WTC11 (cell line): ENCODE measurements around the gene E2F4.
A peak's percentile ranks its signal among the peaks of the same experiment; 100 is the strongest.

Experiments
- CTCF ChIP-seq: fragments of 200-600 bp; IDR thresholded peaks from 2 replicates; pipeline ENCODE4 v1.8.0; 2022; ENCODE audit warnings: antibody characterized with exemption
- E2F5 ChIP-seq: sonication (generic); formaldehyde crosslinking; IDR thresholded peaks from 2 replicates; pipeline ENCODE4 v1.8.1; 2022; ENCODE audit warnings: mild to moderate bottlenecking, moderate library complexity, missing genetic modification reagents
- ELF4 ChIP-seq: sonication (generic); formaldehyde crosslinking; IDR thresholded peaks from 2 replicates; pipeline ENCODE4 v1.8.1; 2022; ENCODE audit warnings: low read depth, mild to moderate bottlenecking, moderate library complexity, missing genetic modification reagents
- ESRRA ChIP-seq: sonication (generic); formaldehyde crosslinking; IDR thresholded peaks from 2 replicates; pipeline ENCODE4 v1.8.1; 2022; ENCODE audit warnings: mild to moderate bottlenecking, missing genetic modification reagents, borderline replicate concordance
- ETV6 ChIP-seq: sonication (generic); formaldehyde crosslinking; IDR thresholded peaks from 2 replicates; pipeline ENCODE4 v1.8.1; 2022; ENCODE audit warnings: mild to moderate bottlenecking, missing genetic modification reagents
- USF1 ChIP-seq: sonication (generic); formaldehyde crosslinking; IDR thresholded peaks from 2 replicates; pipeline ENCODE4 v1.8.0; 2022; ENCODE audit warnings: mild to moderate bottlenecking, missing genetic modification reagents
- USF2 ChIP-seq: sonication (generic); formaldehyde crosslinking; IDR thresholded peaks from 2 replicates; pipeline ENCODE4 v1.8.1; 2023; ENCODE audit warnings: mild to moderate bottlenecking, missing genetic modification reagents, moderate library complexity
- ZNF138 ChIP-seq: sonication (generic); formaldehyde crosslinking; conservative IDR thresholded peaks from 2 replicates; pipeline ENCODE4 v1.8.1; 2022; ENCODE audit warnings: mild to moderate bottlenecking, moderate library complexity, missing genetic modification reagents
- TF ChIP-seq, protein P1 (sequence below): sonication (generic); formaldehyde crosslinking; IDR thresholded peaks from 2 replicates; pipeline ENCODE4 v1.8.1; 2022; ENCODE audit warnings: mild to moderate bottlenecking, missing genetic modification reagents, moderate library complexity, borderline replicate concordance

DNA sequence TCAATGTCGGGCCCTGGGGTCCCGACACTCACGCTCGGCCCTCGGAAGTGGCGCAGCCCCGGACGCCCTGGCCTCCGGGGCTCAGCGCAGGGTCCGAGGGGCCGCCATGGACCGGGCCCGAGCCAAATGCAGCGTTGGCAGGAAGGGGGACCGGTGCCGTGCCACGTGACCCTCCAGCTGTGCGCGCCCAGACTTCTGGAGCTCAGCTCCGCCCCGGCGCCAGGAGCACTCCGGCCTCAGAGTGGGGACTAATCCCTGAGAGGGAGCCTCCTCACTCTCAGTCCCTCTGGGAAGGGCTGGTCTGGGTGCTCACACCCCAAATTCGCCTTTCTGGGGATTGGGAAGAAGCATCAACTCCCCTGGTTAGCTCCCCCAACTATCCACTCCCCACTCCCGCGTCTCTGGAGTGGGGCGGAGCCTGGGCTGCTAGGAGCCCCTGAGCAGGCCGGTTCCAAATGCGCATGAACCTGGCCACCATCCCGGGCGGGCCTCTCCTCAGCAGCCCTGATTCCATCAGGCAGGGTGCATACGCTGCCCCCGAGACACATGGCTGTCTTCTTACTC lies 41.0 kb upstream of the E2F4 start, which contains the start of gene B3GNT9:
- TF ChIP-seq CTCF = no peak
- peak; percentile 96 for TF ChIP-seq USF1
- TF ChIP-seq ELF4 (CRISPR knock-in tag) = no peak
- TF ChIP-seq ZNF138 (CRISPR knock-in tag) = no peak
- TF ChIP-seq USF2 (CRISPR knock-in tag) = peak; percentile 96
- TF ChIP-seq ETV6 = no peak
- TF ChIP-seq E2F5 = no peak; the same call in 1 of the 2 replicates
- TF ChIP-seq, protein P1, sequence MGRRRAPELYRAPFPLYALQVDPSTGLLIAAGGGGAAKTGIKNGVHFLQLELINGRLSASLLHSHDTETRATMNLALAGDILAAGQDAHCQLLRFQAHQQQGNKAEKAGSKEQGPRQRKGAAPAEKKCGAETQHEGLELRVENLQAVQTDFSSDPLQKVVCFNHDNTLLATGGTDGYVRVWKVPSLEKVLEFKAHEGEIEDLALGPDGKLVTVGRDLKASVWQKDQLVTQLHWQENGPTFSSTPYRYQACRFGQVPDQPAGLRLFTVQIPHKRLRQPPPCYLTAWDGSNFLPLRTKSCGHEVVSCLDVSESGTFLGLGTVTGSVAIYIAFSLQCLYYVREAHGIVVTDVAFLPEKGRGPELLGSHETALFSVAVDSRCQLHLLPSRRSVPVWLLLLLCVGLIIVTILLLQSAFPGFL (CRISPR knock-in tag) = 0 out of 2 replicates have a peak, but pooled peaks have one; percentile 18
- TF ChIP-seq ESRRA (CRISPR knock-in tag) = 0 out of 2 replicates have a peak, but pooled peaks have one; percentile 68
